HL-60/S4 treated with phorbol 12-myristate 13-acetate at 8.2 ng/mL for 4 days and 3 days (cell line): ENCODE results near the gene SPINT4.

ENCODE experiments used
- in situ Hi-C: fragments of 300-500 bp; cut with MboI; formaldehyde crosslinking; loops from 2 replicates; pipeline ENCODE4 v1.15.0; 2022; ENCODE audit warnings: low sequenced_read_pairs

Gene SPINT4

DNA sequence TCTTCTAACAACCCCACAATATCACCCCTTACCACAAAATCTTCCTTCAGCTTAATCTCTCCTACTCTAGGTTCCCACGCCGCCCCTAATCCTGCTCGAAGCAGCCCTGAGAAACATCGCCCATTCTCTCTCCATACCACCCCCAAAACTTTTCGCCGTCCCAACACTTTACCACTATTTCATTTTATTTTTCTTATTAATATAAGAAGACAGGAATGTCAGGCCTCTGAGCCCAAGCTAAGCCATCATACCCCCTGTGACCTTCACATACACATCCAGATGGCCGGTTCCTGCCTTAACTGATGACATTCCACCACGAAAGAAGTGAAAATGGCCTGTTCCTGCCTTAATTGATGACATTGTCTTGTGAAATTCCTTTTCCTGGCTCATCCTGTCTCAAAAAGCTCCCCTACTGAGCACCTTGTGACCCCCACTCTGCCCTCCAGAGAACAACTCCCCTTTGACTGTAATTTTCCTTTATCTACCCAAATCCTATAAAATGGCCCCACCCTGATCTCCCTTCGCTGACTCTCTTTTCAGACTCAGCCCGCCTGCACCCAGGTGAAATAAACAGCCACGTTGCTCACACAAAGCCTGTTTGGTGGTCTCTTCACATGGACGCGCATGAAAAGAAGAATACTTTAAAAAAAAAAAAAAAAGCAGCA lies 42.6 kb downstream of the SPINT4 start:
- in situ Hi-C loops, result loop anchor here (25.0 kb wide), 2 partner anchors 202 to 452 kb away; partner anchors contain the start of genes MATN4 and RBPJL

DNA sequence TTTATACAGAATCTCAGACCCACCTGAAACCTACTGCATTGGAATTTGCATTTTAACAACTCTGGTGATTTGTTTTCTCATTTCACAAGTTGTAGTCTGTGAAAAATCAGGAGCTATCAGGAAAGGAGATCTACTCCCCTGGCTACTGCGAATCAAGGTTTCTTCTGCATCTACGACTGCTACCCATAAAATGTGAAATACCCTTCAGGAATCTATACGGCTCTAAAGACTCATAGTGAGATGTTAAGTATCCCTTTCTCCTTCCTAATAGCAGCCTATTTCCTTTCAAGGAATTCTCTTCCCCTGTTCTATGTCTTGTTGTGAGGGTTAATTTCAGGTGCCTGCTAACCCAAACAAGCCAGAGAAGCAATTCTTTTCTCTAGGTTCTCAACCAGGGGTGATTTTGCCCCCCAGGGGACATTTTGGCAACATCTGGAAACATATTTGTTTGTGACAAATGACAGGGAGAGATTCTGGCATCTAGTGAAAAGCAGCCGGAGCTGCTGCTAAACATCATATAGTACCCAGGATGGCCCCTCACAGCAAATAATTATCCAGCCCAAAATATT lies 43.2 kb downstream of the SPINT4 start:
- in situ Hi-C loops, result loop anchor here (25.0 kb wide), 2 partner anchors 203 to 453 kb away; partner anchors contain the start of genes MATN4 and RBPJL

DNA sequence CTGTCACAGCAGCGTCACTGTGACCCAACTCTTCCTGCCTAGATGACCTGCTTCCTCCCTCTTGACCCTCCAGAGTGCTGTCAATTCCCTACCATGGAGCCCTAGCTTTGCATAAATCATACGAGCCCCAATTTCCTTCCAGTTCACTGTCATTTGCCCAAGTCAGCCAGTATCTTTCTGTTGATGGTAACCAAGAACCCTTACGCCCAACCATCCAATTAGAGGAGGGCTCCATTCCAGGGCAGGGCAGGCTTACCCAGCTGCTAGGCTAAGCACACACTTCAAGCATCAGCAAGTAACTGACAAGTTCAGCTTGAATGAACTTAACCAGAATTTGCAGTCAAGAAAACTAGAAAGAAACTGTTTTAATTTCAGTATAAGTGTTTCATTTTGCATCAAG lies 43.8 kb downstream of the SPINT4 start:
- in situ Hi-C loops, result loop anchor here (25.0 kb wide), 2 partner anchors 204 to 454 kb away; partner anchors contain the start of genes MATN4 and RBPJL

DNA sequence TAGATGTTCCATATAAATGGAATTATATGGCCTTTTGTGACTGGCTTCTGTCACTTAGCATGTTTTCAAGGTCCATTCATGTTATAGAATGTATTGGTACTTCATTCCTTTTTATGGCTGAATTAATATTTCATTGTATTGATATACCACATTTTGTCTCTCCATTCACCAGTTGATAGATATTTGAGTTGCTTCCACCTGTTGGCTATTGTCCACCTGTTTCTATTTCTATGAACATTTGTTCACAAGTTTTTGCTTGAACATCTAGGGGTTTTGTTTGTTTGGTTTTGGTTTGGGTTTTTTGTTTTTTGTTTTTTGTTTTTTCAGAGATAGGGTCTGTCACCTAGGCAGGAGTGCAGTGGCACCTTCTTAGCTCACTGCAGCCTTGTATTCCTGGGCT lies 46.3 kb downstream of the SPINT4 start:
- in situ Hi-C loops, result loop anchor here (25.0 kb wide), 2 partner anchors 206 to 456 kb away; partner anchors contain the start of genes MATN4 and RBPJL

DNA sequence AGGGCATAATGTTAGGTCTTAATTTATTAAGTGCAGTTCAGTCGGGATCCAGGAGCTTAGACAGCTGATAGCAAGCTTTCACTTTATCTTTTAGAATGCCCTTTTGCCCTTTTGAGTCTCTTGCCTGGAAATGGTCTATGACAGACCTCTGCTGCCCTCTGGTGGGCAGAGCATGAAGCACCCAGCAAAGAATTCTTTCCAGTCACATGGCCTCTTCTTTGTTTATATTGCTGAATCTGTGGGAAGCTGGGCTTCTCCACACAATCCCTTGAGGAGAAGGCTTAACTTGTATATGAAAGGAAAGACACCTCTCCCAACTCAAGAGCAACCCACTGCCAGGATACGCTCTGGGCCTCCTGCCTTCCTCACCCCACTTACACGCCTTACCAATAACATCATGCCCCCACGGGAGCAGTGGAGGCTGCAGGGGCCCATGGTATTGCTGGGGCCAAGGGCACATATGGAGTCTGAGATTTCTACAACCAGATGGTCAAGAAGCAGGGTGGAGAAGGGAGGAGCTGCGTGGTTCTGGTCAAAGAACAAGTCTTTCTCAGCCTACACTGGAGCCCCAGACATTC lies 49.1 kb downstream of the SPINT4 start:
- in situ Hi-C loops, result loop anchor here (10.0 to 25.0 kb wide), 3 partner anchors 209 to 459 kb away; partner anchors contain the start of genes MATN4 and RBPJL

DNA sequence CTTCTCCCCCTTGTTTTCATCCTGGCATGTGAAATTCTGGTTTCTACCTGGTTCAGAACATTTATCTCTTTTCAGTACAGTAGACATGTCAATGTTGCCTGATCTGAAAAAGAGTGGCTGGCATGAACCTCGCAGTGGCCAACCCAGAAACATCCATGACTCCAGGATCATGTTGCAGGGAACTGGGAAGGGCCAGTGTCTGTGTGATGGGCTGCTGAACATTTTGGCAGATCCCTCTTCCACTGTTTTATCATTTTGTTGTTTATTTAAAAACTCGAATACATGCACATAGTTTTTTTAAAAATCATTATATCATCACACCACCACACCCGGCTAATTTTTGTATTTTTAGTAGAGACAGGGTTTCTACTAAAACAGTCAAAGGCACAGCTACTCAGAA lies 50.5 kb downstream of the SPINT4 start:
- in situ Hi-C loops, result loop anchor here (10.0 to 25.0 kb wide), 3 partner anchors 210 to 460 kb away; partner anchors contain the start of genes MATN4 and RBPJL

DNA sequence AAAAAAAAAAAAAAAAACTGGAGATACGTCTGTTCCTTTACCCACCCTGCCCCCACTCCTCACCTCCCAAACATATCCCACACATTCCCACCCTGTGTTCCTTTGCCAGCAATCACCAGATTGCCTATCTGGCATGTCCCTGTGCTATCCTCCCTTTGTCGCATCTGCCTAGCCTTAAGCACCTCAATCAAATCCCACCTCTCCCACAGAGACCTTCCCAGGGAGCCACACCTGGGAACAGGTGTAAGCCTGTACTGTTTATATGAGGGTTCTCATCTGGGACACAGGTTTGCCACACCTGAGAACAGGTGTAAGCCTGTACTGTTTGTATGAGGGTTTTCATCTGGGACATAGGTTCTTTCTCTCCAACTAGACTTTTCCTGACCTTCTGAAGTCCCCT lies 52.8 kb downstream of the SPINT4 start:
- in situ Hi-C loops, result loop anchor here (10.0 to 25.0 kb wide), 3 partner anchors 213 to 463 kb away; partner anchors contain the start of genes MATN4 and RBPJL

DNA sequence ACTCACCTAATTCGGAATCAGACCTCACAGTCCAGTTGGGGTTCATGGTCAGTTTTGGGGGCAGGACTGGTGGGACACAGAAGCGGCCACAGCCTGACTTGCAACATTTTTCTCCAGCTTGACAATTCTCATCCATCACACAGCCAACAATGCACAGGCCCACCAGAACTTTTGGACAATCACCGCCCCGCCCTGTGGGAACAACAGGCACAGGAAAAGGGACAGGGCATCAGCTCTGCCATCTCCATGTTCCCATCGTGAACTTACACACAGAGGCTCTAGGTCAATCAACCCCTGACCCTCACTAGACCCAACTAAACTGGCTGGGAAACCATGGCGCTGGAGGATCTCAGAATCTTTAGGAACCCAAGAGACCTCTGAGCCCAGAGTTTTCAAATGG lies 53.3 kb downstream of the SPINT4 start:
- in situ Hi-C loops, result loop anchor here (10.0 kb wide), 1 partner anchor 331 kb away; no protein-coding TSS in a partner anchor
